ENCODE data around the gene LIN28A.
A peak's percentile ranks its signal among the peaks of the same experiment; 100 is the strongest.

The LIN28A gene

GRCh38 chr1:26429721-26430120, 19.1 kb downstream of the LIN28A start:
- Histone ChIP-seq H3K4me1 (ENCODE audit: control insufficient read depth, insufficient read depth, low read length) (peaks cover 5% of the 10 kb centered on the region), H3K27ac (ENCODE audit: extremely low read depth, low read depth, low read length) (no peak overlapping the region), H3K36me3 (ENCODE audit: control insufficient read depth in 2 of 2, insufficient read depth in 1 of 2, low read length in 2 of 2) (peaks cover 5 to 10% of the 10 kb centered on the region in 2 experiments; a peak in 2 of 3 replicates), H3K4me3 (ENCODE audit: low read depth, low read length) (no peak overlapping the region), H3K9me3 (ENCODE audit: control insufficient read depth, insufficient read depth, low read depth, low read length) (no peaks in the 10 kb centered on the region)
- TF ChIP-seq ZNF248 (tag by site-specific recombination; IDR thresholded peaks at IDR 0.05): no peak
- POLR2A ChIA-PET: interaction anchor here (0.7 kb wide), 1 partner anchor 259 kb away, joined by 3 read pairs; no protein-coding TSS in a partner anchor
- CTCF ChIA-PET: interaction anchor here (0.7 to 6.9 kb wide), 3 partner anchors 13 to 196 kb away, joined by 3 to 53 read pairs (median 3); partner anchors contain the start of gene CEP85

GRCh38 chr1:26431979-26432695, 21.5 kb downstream of the LIN28A start, which contains the start of gene DHDDS:
DHDDS (plus strand) TSS chr1:26432321; CDS start chr1:26432946, 625 bp downstream.
- ChIA-PET POLR2A (interaction anchor here (0.6 to 1.7 kb wide), 16 partner anchors 12 to 463 kb away, joined by 3 to 13 read pairs (median 5); partner anchors contain the start of genes CEP85, HMGN2, RPS6KA1 and SH3BGRL3), CTCF (interaction anchor here (0.6 to 6.9 kb wide), 8 partner anchors 15 to 146 kb away, joined by 3 to 53 read pairs (median 4); partner anchors contain the start of gene HMGN2)
- Histone ChIP-seq H3K4me3 (ENCODE audit: low read depth, low read length) (peak within 1 kb of the TSS; percentile 64), H3K9me3 (ENCODE audit: control insufficient read depth, insufficient read depth, low read depth, low read length) (no peaks in the 10 kb centered on the region), H3K4me1 (ENCODE audit: control insufficient read depth, insufficient read depth, low read length) (peaks cover 5% of the 10 kb centered on the region), H3K36me3 (ENCODE audit: control insufficient read depth in 2 of 2, insufficient read depth in 1 of 2, low read length in 2 of 2) (peaks cover 14 to 26% of the 10 kb centered on the region in 2 experiments; a peak in 2 of 3 replicates), H3K27ac (ENCODE audit: extremely low read depth, low read depth, low read length) (peak within 1 kb of the TSS; percentile 1; the same call in 1 of the 2 replicates)
- TF ChIP-seq ZNF843 (tag by site-specific recombination; IDR thresholded peaks at IDR 0.05): peak; percentile 46
- no peak for TF ChIP-seq ZNF404 (tag by site-specific recombination; IDR thresholded peaks at IDR 0.05)
- TF ChIP-seq ZNF423 (tag by site-specific recombination; IDR thresholded peaks at IDR 0.05): no peak
- no peak for TF ChIP-seq ZNF302 (tag by site-specific recombination; IDR thresholded peaks at IDR 0.05; ENCODE audit: low read depth)
- no peak for TF ChIP-seq ZNF248 (tag by site-specific recombination; IDR thresholded peaks at IDR 0.05)
- TF ChIP-seq ZNF704 (tag by site-specific recombination; IDR thresholded peaks at IDR 0.05): no peak
- TF ChIP-seq ZNF530 (tag by site-specific recombination; IDR thresholded peaks at IDR 0.05; ENCODE audit: low read depth): no peak
- TF ChIP-seq ZNF37A (tag by site-specific recombination; IDR thresholded peaks at IDR 0.05): no peak
- TF ChIP-seq ZNF544 (tag by site-specific recombination; IDR thresholded peaks at IDR 0.05): no peak
- no peak for TF ChIP-seq MEIS1 (CRISPR knock-in tag; IDR thresholded peaks at IDR 0.05; ENCODE audit: borderline replicate concordance)
- no peak for TF ChIP-seq BCL11A (tag by site-specific recombination; IDR thresholded peaks at IDR 0.05; ENCODE audit: low read depth)
- peak; percentile 98 for TF ChIP-seq ATF2 (tag by site-specific recombination; IDR thresholded peaks at IDR 0.05; ENCODE audit: low read depth)
- no peak for TF ChIP-seq ZNF239 (tag by site-specific recombination; IDR thresholded peaks at IDR 0.05)
- no peak; the same call in none of the 2 replicates for TF ChIP-seq ZNF391 (tag by site-specific recombination; IDR thresholded peaks at IDR 0.05; ENCODE audit: borderline replicate concordance, low read depth)
- TF ChIP-seq ZNF791 (tag by site-specific recombination; IDR thresholded peaks at IDR 0.05): no peak
- TF ChIP-seq ZNF623 (tag by site-specific recombination; IDR thresholded peaks at IDR 0.05): no peak
- TF ChIP-seq ZNF571 (tag by site-specific recombination; IDR thresholded peaks at IDR 0.05): no peak
- TF ChIP-seq ZNF560 (tag by site-specific recombination; IDR thresholded peaks at IDR 0.05; ENCODE audit: borderline replicate concordance): no peak
- TF ChIP-seq ZNF518A (tag by site-specific recombination; conservative IDR thresholded peaks at IDR 0.05; ENCODE audit: low read depth): 0 out of 2 replicates have a peak, but pooled peaks have one; percentile 23
- TF ChIP-seq PATZ1 (tag by site-specific recombination; IDR thresholded peaks at IDR 0.05): peak; percentile 95

Measured in HEK293 (cell line).